B cell (primary cell): Measurements from ENCODE around the gene DNAI2. TPM values are rescaled to one million over a fixed set of nuclear protein-coding genes. Genes with fewer than 3 reads are reported as not detected.

ENCODE experiments used
- ATAC-seq: fragments of 200-7000 bp; cut with Tn5 transposase; one replicate; pipeline ENCODE4 v1.10.0; 2021; ENCODE audit warnings: low read depth, mild to moderate bottlenecking, moderate number of reproducible peaks, moderate library complexity
- CTCF ChIA-PET: fragments of 350-600 bp; sonication (Branson Sonifier 250); formaldehyde crosslinking; loops from one replicate; lab custom pipeline; 2021; ENCODE audit warnings: antibody characterized with exemption, inconsistent platforms; lab: Charles Lee
- POLR2A ChIA-PET: fragments of 350-600 bp; sonication (Branson Sonifier 250); formaldehyde crosslinking; loops from one replicate; lab custom pipeline; 2021; ENCODE audit warnings: antibody characterized with exemption; lab: Charles Lee
- DNase-seq: peaks from one replicate; pipeline ENCODE4 v3.0.0; 2013
- H2AFZ ChIP-seq: 2 replicates; pipeline ENCODE4 v1.6.1; 2012; ENCODE audit warnings: mild to moderate bottlenecking, low read depth, low read length; ENCODE audit not compliant: insufficient read depth, poor library complexity, severe bottlenecking
- H3K27ac ChIP-seq, 2 donors: 1 replicate in 1 of 2; 2 replicates in 1 of 2; pipeline ENCODE4 v1.5.1; 2012 to 2013; ENCODE audit warnings: low read length in 2 of 2, mild to moderate bottlenecking in 2 of 2, moderate library complexity in 1 of 2
- H3K27me3 ChIP-seq, 4 experiments: fragments of 200-600 bp in 1 of 4; sonication (generic) in 1 of 4; replicated peaks in 1 of 4; 1 replicate in 2 of 4; 2 replicates in 2 of 4; pipeline versions ENCODE4 v1.6.1 to v1.7.0; 2013 to 2016; ENCODE audit warnings: low read length in 3 of 4, mild to moderate bottlenecking in 2 of 4, mixed read lengths in 1 of 4, moderate library complexity in 1 of 4; ENCODE audit not compliant: insufficient read depth in 4 of 4, control insufficient read depth in 3 of 4; ENCODE audit errors: control extremely low read depth in 1 of 4
- H3K36me3 ChIP-seq, 2 experiments: replicated peaks in 1 of 2; 1 replicate in 1 of 2; 2 replicates in 1 of 2; pipeline versions ENCODE4 v1.6.1 to v1.7.1; 2013; ENCODE audit warnings: low read length in 1 of 2; ENCODE audit not compliant: insufficient read depth in 2 of 2, control insufficient read depth in 1 of 2; ENCODE audit errors: control extremely low read depth in 1 of 2, extremely low read depth in 1 of 2
- H3K4me1 ChIP-seq, 2 donors: fragments of 200-600 bp in 1 of 2; sonication (generic) in 1 of 2; 1 replicate in 1 of 2; 2 replicates in 1 of 2; pipeline versions ENCODE4 v1.5.1 to v1.6.1; 2013 to 2017; ENCODE audit warnings: low read length in 2 of 2; ENCODE audit not compliant: control insufficient read depth in 2 of 2, insufficient read depth in 2 of 2
- H3K4me2 ChIP-seq: replicated peaks from 2 replicates; pipeline ENCODE3; 2012; ENCODE audit warnings: mild to moderate bottlenecking, low read depth, low read length; ENCODE audit not compliant: poor library complexity, severe bottlenecking
- H3K4me3 ChIP-seq, 5 experiments: fragments of 200-600 bp in 1 of 5; sonication (generic) in 1 of 5; 1 replicate in 3 of 5; 2 replicates in 2 of 5; pipeline versions ENCODE4 v1.5.1 to v1.7.0; 2011 to 2016; ENCODE audit warnings: low read length in 4 of 5, mild to moderate bottlenecking in 4 of 5, low read depth in 2 of 5, control low read depth in 1 of 5, moderate library complexity in 1 of 5; ENCODE audit not compliant: insufficient read depth in 1 of 5; ENCODE audit errors: control extremely low read depth in 1 of 5, extremely low read depth in 1 of 5
- H3K79me2 ChIP-seq: fragments of 200-600 bp; sonication (generic); one replicate; pipeline ENCODE4 v1.6.0; 2016; ENCODE audit warnings: low read length; ENCODE audit not compliant: control insufficient read depth, insufficient read depth
- H3K9ac ChIP-seq: fragments of 200-600 bp; sonication (generic); 2 replicates; pipeline ENCODE4 v1.6.1; 2017; ENCODE audit warnings: mild to moderate bottlenecking, low read length, moderate library complexity
- H3K9me3 ChIP-seq, 3 donors: one replicate each; pipeline versions ENCODE4 v1.6.1 to v1.7.1; 2013; ENCODE audit warnings: low read length in 2 of 3; ENCODE audit not compliant: control insufficient read depth in 2 of 3, insufficient read depth in 1 of 3; ENCODE audit errors: control extremely low read depth in 1 of 3
- H4K20me1 ChIP-seq: 2 replicates; pipeline ENCODE4 v1.6.0; 2012; ENCODE audit warnings: mild to moderate bottlenecking, low read length; ENCODE audit not compliant: insufficient read depth, control insufficient read depth, poor library complexity, severe bottlenecking
- H3K27ac Mint-ChIP-seq: one replicate; pipeline ENCODE4 v1.8.0; 2021; ENCODE audit warnings: mixed read lengths
- H3K27me3 Mint-ChIP-seq: one replicate; pipeline ENCODE4 v1.8.0; 2021; ENCODE audit warnings: mixed read lengths
- H3K4me1 Mint-ChIP-seq: one replicate; pipeline ENCODE4 v1.8.0; 2021; ENCODE audit warnings: mixed read lengths
- H3K4me3 Mint-ChIP-seq: one replicate; pipeline ENCODE4 v1.8.0; 2021; ENCODE audit warnings: mixed read lengths
- H3K9me3 Mint-ChIP-seq: one replicate; pipeline ENCODE4 v1.8.0; 2022; ENCODE audit warnings: mixed read lengths; ENCODE audit not compliant: insufficient read depth
- CTCF ChIP-seq: fragments of 200-600 bp; IDR thresholded peaks from one replicate; pipeline ENCODE4 v1.8.0; 2022; ENCODE audit warnings: antibody characterized with exemption, mild to moderate bottlenecking
- EZH2 ChIP-seq: IDR thresholded peaks from 2 replicates; pipeline ENCODE4 v1.6.1; 2012; ENCODE audit warnings: borderline replicate concordance, low read depth, mild to moderate bottlenecking, moderate library complexity, low read length; ENCODE audit not compliant: insufficient read depth, poor library complexity, severe bottlenecking
- WGBS: methylation state at CpG from one replicate; pipeline ENCODE4 v1.1.5; 2013; ENCODE audit warnings: missing lambda C conversion rate; ENCODE audit not compliant: insufficient coverage; 5-methylcytosine and 5-hydroxymethylcytosine counted together
- intact Hi-C: fragments of 100-400 bp; cut with micrococcal nuclease; formaldehyde crosslinking; loops from one replicate; pipeline ENCODE4 v1.10.0; 2022
- polyA plus RNA-seq: library from polyadenylated mRNA; depleted of rRNA; stranded (reverse); fragments of >200 nt; gene quantifications from 2 replicates; pipeline ENCODE4 v1.2.3, GENCODE V29; 2012
- total RNA-seq, 2 donors: library from RNA; stranded (reverse); fragments of 120-200 nt in 1 of 2; gene quantifications; 1 replicate in 1 of 2; 2 replicates in 1 of 2; pipeline versions ENCODE4 v1.2.3 to v1.2.4, GENCODE V29; 2013 to 2022

DNAI2 gene
- total and polyA plus RNA-seq, 2 donors (not counting 1 experiment from before 2014, with no cell fraction given) = not detected

DNA sequence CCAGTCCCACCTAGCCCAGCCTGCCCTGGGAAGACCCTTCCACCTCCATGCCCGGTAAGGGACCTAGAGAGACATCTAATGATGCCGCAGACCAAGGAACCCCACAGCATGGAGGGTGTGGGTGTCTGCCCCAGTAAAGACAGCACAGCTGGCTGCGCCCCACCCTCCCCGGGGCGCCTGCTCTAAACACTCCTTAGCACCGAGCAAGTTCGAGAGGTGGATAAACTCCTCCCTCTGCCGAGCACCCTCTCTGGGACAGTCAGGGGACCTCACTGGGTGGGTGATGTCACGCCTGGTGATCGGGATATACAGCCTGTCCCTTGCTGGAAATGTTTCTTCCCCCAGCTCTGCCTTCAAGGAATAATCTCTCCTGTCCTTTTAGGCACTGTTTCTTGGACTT is 16.7 kb upstream of the DNAI2 start:
- H3K27ac ChIP-seq = no peak overlapping the region
- H3K9me3 Mint-ChIP-seq = no peaks in the 10 kb centered on the region
- ATAC-seq (no peak), DNase-seq (no peak)
- no peaks in the 10 kb centered on the region for H4K20me1 ChIP-seq
- no peak overlapping the region for H3K9ac ChIP-seq
- no peaks in the 10 kb centered on the region for H3K27me3 Mint-ChIP-seq
- H3K4me3 Mint-ChIP-seq = no peak overlapping the region
- H3K27ac Mint-ChIP-seq = no peak overlapping the region
- no peak overlapping the region for H3K4me3 ChIP-seq
- H2AFZ ChIP-seq = no peak overlapping the region
- ChIA-PET CTCF (no interaction called here), POLR2A (no interaction called here)
- WGBS = 94% methylated on average over 10 of the region's 10 CpGs
- no peaks in the 10 kb centered on the region for H3K9me3 ChIP-seq
- no peak overlapping the region for H3K4me2 ChIP-seq
- intact Hi-C loops = no loop called here
- no peaks in the 10 kb centered on the region for H3K4me1 Mint-ChIP-seq
- H3K4me1 ChIP-seq = no peaks in the 10 kb centered on the region
- no peaks in the 10 kb centered on the region for H3K27me3 ChIP-seq
- no peaks in the 10 kb centered on the region for H3K79me2 ChIP-seq
- TF ChIP-seq EZH2 (no peak), CTCF (no peak)
- no peaks in the 10 kb centered on the region for H3K36me3 ChIP-seq

- H3K27ac Mint-ChIP-seq = no peak overlapping the region
- Histone ChIP-seq H3K36me3 (no peaks in the 10 kb centered on the region), H3K4me3 (no peak overlapping the region), H3K9me3 (no peaks in the 10 kb centered on the region), H2AFZ (no peak overlapping the region), H3K79me2 (no peaks in the 10 kb centered on the region), H3K27me3 (no peaks in the 10 kb centered on the region), H4K20me1 (no peaks in the 10 kb centered on the region), H3K27ac (no peak overlapping the region), H3K4me1 (no peaks in the 10 kb centered on the region), H3K9ac (no peak overlapping the region), H3K4me2 (no peak overlapping the region)
- ATAC-seq (no peak), DNase-seq (no peak)
- intact Hi-C loops = no loop called here
- H3K4me1 Mint-ChIP-seq = no peaks in the 10 kb centered on the region
- POLR2A ChIA-PET = no interaction called here
- CTCF ChIA-PET = no interaction called here
- no peak overlapping the region for H3K4me3 Mint-ChIP-seq
- H3K27me3 Mint-ChIP-seq = no peaks in the 10 kb centered on the region
- no peaks in the 10 kb centered on the region for H3K9me3 Mint-ChIP-seq
- WGBS = 80% methylated on average over 15 of the region's 21 CpGs
- TF ChIP-seq EZH2 (no peak), CTCF (no peak)
Measured at GRCh38 chr17:74259667-74260524, 14.1 kb upstream of the DNAI2 start.
